HepG2 (cell line): ENCODE results near the gene PPP1R16B. TPM values are rescaled to one million over a fixed set of nuclear protein-coding genes. Genes with fewer than 3 reads are reported as not detected.

Experiments used
- ATAC-seq: fragments of 200-7000 bp; cut with Tn5 transposase; 3 replicates; pipeline ENCODE4 v1.9.1; 2020; ENCODE audit warnings: mild to moderate bottlenecking, moderate library complexity
- BruUV-seq: library from RNA; stranded (reverse); fragments of 400-500 nt; replicated peaks from 2 replicates; lab custom pipeline; 2021; lab: Mats Ljungman, UMichigan
- CTCF ChIA-PET: fragments of 300-600 bp; formaldehyde crosslinking; extraction: SDS; loops from one replicate; lab custom pipeline; 2021; ENCODE audit warnings: low total read pairs, inconsistent platforms, low intra/inter-chr PET ratio; lab: Yijun Ruan, JAX
- POLR2A ChIA-PET: fragments of 350-600 bp; sonication (Branson Sonifier 250); formaldehyde crosslinking; loops from one replicate; lab custom pipeline; 2020; ENCODE audit warnings: antibody characterized with exemption, inconsistent platforms; lab: Yijun Ruan, JAX
- DNase-seq: peaks from one replicate; pipeline ENCODE4 v3.0.0-alpha.2; 2015; ENCODE audit warnings: low spot score
- FAIRE-seq: peaks from 3 replicates; lab custom pipeline; 2011; peaks lifted over from hg19 to GRCh38; lab: Jason Lieb, UNC
- H2AFZ ChIP-seq: one replicate; pipeline ENCODE4 v1.6.1; 2011; ENCODE audit warnings: low read length, inconsistent platforms
- H3K27ac ChIP-seq: fragments of 300-600 bp; 3 replicates; pipeline ENCODE4 v1.8.0; 2011; ENCODE audit warnings: mixed run types, mild to moderate bottlenecking, mixed read lengths, low read length, inconsistent platforms; ENCODE audit not compliant: insufficient read depth; ENCODE audit errors: extremely low read length
- H3K27me3 ChIP-seq, 2 experiments: fragments of 200-600 bp in 1 of 2; 2 replicates in 1 of 2; 3 replicates in 1 of 2; pipeline versions ENCODE4 v1.6.0 to v1.8.0; 2011; ENCODE audit warnings: low read length in 2 of 2, mild to moderate bottlenecking in 2 of 2, moderate library complexity in 2 of 2, inconsistent platforms in 1 of 2; ENCODE audit not compliant: insufficient read depth in 2 of 2, control insufficient read depth in 1 of 2
- H3K36me3 ChIP-seq, 2 experiments: fragments of 200-600 bp in 1 of 2; replicated peaks in 1 of 2; 2 replicates in 1 of 2; 3 replicates in 1 of 2; pipeline versions ENCODE4 v1.5.1 to v1.8.0; 2011; ENCODE audit warnings: low read length in 2 of 2, inconsistent platforms in 1 of 2; ENCODE audit not compliant: insufficient read depth in 2 of 2, control insufficient read depth in 1 of 2
- H3K4me1 ChIP-seq: 2 replicates; pipeline ENCODE4 v1.5.1; 2012; ENCODE audit warnings: low read length, inconsistent platforms; ENCODE audit not compliant: insufficient read depth
- H3K4me2 ChIP-seq: 2 replicates; pipeline ENCODE4 v1.6.0; 2011; ENCODE audit warnings: low read depth, low read length, inconsistent platforms
- H3K4me3 ChIP-seq, 3 experiments: fragments of 200-600 bp in 1 of 3; sonication (generic), shearing (Covaris generic) in 1 of 3; replicated peaks in 1 of 3; 2 replicates each; pipeline ENCODE4 v1.5.1; 2011 to 2016; ENCODE audit warnings: low read length in 3 of 3, inconsistent platforms in 2 of 3, low read depth in 2 of 3, mild to moderate bottlenecking in 2 of 3, control low read depth in 1 of 3, mixed read lengths in 1 of 3; ENCODE audit not compliant: insufficient read depth in 1 of 3
- H3K79me2 ChIP-seq: one replicate; pipeline ENCODE4 v1.6.1; 2011; ENCODE audit warnings: low read length, inconsistent platforms; ENCODE audit not compliant: insufficient read depth
- H3K9ac ChIP-seq: 2 replicates; pipeline ENCODE4 v1.6.0; 2011; ENCODE audit warnings: mild to moderate bottlenecking, low read depth, low read length, inconsistent platforms; ENCODE audit not compliant: insufficient read depth
- H3K9me3 ChIP-seq: 2 replicates; pipeline ENCODE4 v1.5.1; 2012; ENCODE audit warnings: mild to moderate bottlenecking, low read length
- H4K20me1 ChIP-seq: 2 replicates; pipeline ENCODE4 v1.6.0; 2011; ENCODE audit warnings: inconsistent platforms, mild to moderate bottlenecking, low read length, moderate library complexity; ENCODE audit not compliant: insufficient read depth
- FOSL2 ChIP-seq: sonication (generic); formaldehyde crosslinking; IDR thresholded peaks from 2 replicates; pipeline ENCODE4 v1.4.0; 2020; ENCODE audit warnings: missing genetic modification reagents
- KDM6A ChIP-seq: IDR thresholded peaks from 2 replicates; pipeline ENCODE4 v1.6.1; 2016; ENCODE audit warnings: low read depth
- POLR2A ChIP-seq, 2 experiments: IDR thresholded peaks; 2 replicates each; pipeline ENCODE4 v1.6.1; 2011; ENCODE audit warnings: low read depth in 2 of 2, low read length in 2 of 2, mild to moderate bottlenecking in 1 of 2, moderate library complexity in 1 of 2; ENCODE audit not compliant: insufficient read depth in 1 of 2
- RARA ChIP-seq: IDR thresholded peaks from 2 replicates; pipeline ENCODE4 v1.6.1; 2016; ENCODE audit warnings: missing genetic modification reagents, missing compliant biosample characterization
- RBM22 ChIP-seq: fragments of 200-400 bp; formaldehyde crosslinking; optimal IDR thresholded peaks from 2 replicates; pipeline ENCODE3; 2017; ENCODE audit warnings: mild to moderate bottlenecking, low read length, moderate library complexity
- SAFB2 ChIP-seq: sonication (generic); formaldehyde crosslinking; IDR thresholded peaks from 2 replicates; pipeline ENCODE4 v1.5.1; 2020; ENCODE audit warnings: missing genetic modification reagents, low read depth, mild to moderate bottlenecking, borderline replicate concordance
- TEAD3 ChIP-seq: optimal IDR thresholded peaks from 2 replicates; pipeline ENCODE3; 2016; ENCODE audit warnings: borderline replicate concordance
- YEATS4 ChIP-seq: sonication (generic); formaldehyde crosslinking; IDR thresholded peaks from 2 replicates; pipeline ENCODE4 v1.4.0; 2020; ENCODE audit warnings: missing genetic modification reagents, borderline replicate concordance
- ZGPAT ChIP-seq: IDR thresholded peaks from 2 replicates; pipeline ENCODE4 v1.6.1; 2016; ENCODE audit warnings: mild to moderate bottlenecking
- ZNF292 ChIP-seq: sonication (generic); formaldehyde crosslinking; IDR thresholded peaks from 2 replicates; pipeline ENCODE4 v1.8.1; 2022; ENCODE audit warnings: mild to moderate bottlenecking, low read depth, missing genetic modification reagents, borderline replicate concordance
- ZNF350 ChIP-seq: sonication (generic); formaldehyde crosslinking; IDR thresholded peaks from 2 replicates; pipeline ENCODE4 v1.4.0; 2020; ENCODE audit warnings: mild to moderate bottlenecking, low read depth, missing genetic modification reagents, borderline replicate concordance
- ZNF501 ChIP-seq: sonication (generic); formaldehyde crosslinking; IDR thresholded peaks from 2 replicates; pipeline ENCODE4 v1.5.1; 2020; ENCODE audit warnings: mild to moderate bottlenecking, moderate library complexity, missing genetic modification reagents
- ZNF644 ChIP-seq: IDR thresholded peaks from 2 replicates; pipeline ENCODE4 v1.6.1; 2016; ENCODE audit warnings: low read depth
- WGBS: methylation state at CpG from one replicate; pipeline ENCODE4 v1.1.6; 2017; ENCODE audit warnings: low lambda C conversion rate; 5-methylcytosine and 5-hydroxymethylcytosine counted together
- in situ Hi-C: cut with HindIII; loops from 2 replicates; pipeline ENCODE4 v1.10.0; 2017; ENCODE audit warnings: low pct_unique_long_range_greater_than_20kb; ENCODE audit not compliant: extremely low pct_ligation_motif_present
- intact Hi-C: fragments of 100-400 bp; cut with micrococcal nuclease; formaldehyde crosslinking; loops from one replicate; pipeline ENCODE4 v1.10.0; 2022; ENCODE audit not compliant: unreplicated experiment
- polyA plus RNA-seq, 8 experiments: library from polyadenylated mRNA; depleted of rRNA in 3 of 8; stranded (reverse) in 7 of 8; unstranded in 1 of 8; fragments of >200 nt; fragmentation: Illumina TruSeq in 4 of 8; extraction: Trizol in 4 of 8; gene quantifications; 2 replicates each; pipeline versions ENCODE4 v1.2.1 to v1.2.3, GENCODE V29; 2011 to 2016; ENCODE audit warnings: low read depth in 4 of 8, missing spikeins in 1 of 8, mixed read lengths in 1 of 8; ENCODE audit not compliant: insufficient read depth in 1 of 8
- total RNA-seq, 5 experiments: library from RNA; depleted of rRNA; stranded (reverse); fragments of >200 nt; fragmentation: Illumina TruSeq; extraction: Trizol; gene quantifications; 2 replicates each; pipeline ENCODE4 v1.2.3, GENCODE V29; 2016; ENCODE audit warnings: low read depth in 1 of 5

PPP1R16B gene
- total and polyA plus RNA-seq, 2 of the 13 experiments (the other 11 are each of a cell fraction or from before 2014, with no cell fraction given) = 0.02 to 0.11 TPM

- DNase-seq = no peak
- no peak for FAIRE-seq
- 97% methylated on average over 5 of the region's 5 CpGs for WGBS
- POLR2A ChIA-PET = interaction anchor here (0.6 to 1.1 kb wide), 3 partner anchors 9 to 26 kb away, joined by 3 to 4 read pairs (median 4); partner anchors contain the start of gene DHX35
- peaks cover 16% of the 10 kb centered on the region; the same call in 1 of the 2 replicates for H4K20me1 ChIP-seq
- H3K9ac ChIP-seq = no peak overlapping the region
- peak; percentile 32; the same call in 2 of the 3 replicates for ATAC-seq
- no peaks in the 10 kb centered on the region for H3K9me3 ChIP-seq
- peaks cover 95% of the 10 kb centered on the region for H3K4me1 ChIP-seq
- no peak overlapping the region for H3K4me3 ChIP-seq
- H3K36me3 ChIP-seq = peaks cover 31 to 62% of the 10 kb centered on the region in 2 experiments
- no peaks in the 10 kb centered on the region for H3K27me3 ChIP-seq
- no peak overlapping the region for H2AFZ ChIP-seq
- BruUV-seq = no TSS peak
- TF ChIP-seq SAFB2 (no peak), TEAD3 (CRISPR knock-in tag) (peak; percentile 72), ZGPAT (0 out of 2 replicates have a peak, but pooled peaks have one; percentile 17), FOSL2 (0 out of 2 replicates have a peak, but pooled peaks have one; percentile 6), ZNF501 (0 out of 2 replicates have a peak, but pooled peaks have one; percentile 2), POLR2A (IDR thresholded peaks at IDR 0.05; ENCODE audit: insufficient read depth in 1 of 2, low read depth in 2 of 2, low read length in 2 of 2) (peak in 1 of 2 experiments; percentile 24; a peak in 1 of 4 replicates), RBM22 (peak; percentile 74), ZNF350 (CRISPR knock-in tag) (0 out of 2 replicates have a peak, but pooled peaks have one; percentile 23), YEATS4 (CRISPR knock-in tag) (no peak), RARA (CRISPR knock-in tag) (0 out of 2 replicates have a peak, but pooled peaks have one; percentile 24), ZNF292 (CRISPR knock-in tag) (no peak), ZNF644 (CRISPR knock-in tag) (peak; percentile 17; the same call in 1 of the 2 replicates), KDM6A (0 out of 2 replicates have a peak, but pooled peaks have one; percentile 32)
- no peak overlapping the region for H3K27ac ChIP-seq
- CTCF ChIA-PET = interaction anchor here (0.6 to 1.4 kb wide), 3 partner anchors 10 to 43 kb away, joined by 3 to 4 read pairs (median 3); partner anchors contain the start of gene FAM83D
- intact Hi-C loops = no loop called here
- H3K79me2 ChIP-seq = peaks cover 99% of the 10 kb centered on the region
- in situ Hi-C loops = no loop called here
- no peak overlapping the region for H3K4me2 ChIP-seq
These were observed 130.5 kb downstream of the PPP1R16B start for GRCh38 chr20:38935967-38936407.
